HL-60 (cell line): ENCODE measurements around the gene DKK3.

Source experiments
- POLR2AphosphoS5 ChIP-seq: IDR thresholded peaks from 2 replicates; pipeline ENCODE4 v1.6.1; 2012; ENCODE audit warnings: low read depth
- TF ChIP-seq, protein P1 (sequence below): IDR thresholded peaks from one replicate; pipeline ENCODE4 v1.5.1; 2011; ENCODE audit warnings: low read length, control low read depth, inconsistent platforms; ENCODE audit not compliant: insufficient read depth
- TF ChIP-seq, protein P2 (sequence below): IDR thresholded peaks from 2 replicates; pipeline ENCODE4 v1.6.1; 2012; ENCODE audit warnings: low read depth; ENCODE audit not compliant: insufficient replicate concordance

GRCh38 chr11:12005061-12005460 is 3.4 kb downstream of the DKK3 start:
- TF ChIP-seq, protein P1, sequence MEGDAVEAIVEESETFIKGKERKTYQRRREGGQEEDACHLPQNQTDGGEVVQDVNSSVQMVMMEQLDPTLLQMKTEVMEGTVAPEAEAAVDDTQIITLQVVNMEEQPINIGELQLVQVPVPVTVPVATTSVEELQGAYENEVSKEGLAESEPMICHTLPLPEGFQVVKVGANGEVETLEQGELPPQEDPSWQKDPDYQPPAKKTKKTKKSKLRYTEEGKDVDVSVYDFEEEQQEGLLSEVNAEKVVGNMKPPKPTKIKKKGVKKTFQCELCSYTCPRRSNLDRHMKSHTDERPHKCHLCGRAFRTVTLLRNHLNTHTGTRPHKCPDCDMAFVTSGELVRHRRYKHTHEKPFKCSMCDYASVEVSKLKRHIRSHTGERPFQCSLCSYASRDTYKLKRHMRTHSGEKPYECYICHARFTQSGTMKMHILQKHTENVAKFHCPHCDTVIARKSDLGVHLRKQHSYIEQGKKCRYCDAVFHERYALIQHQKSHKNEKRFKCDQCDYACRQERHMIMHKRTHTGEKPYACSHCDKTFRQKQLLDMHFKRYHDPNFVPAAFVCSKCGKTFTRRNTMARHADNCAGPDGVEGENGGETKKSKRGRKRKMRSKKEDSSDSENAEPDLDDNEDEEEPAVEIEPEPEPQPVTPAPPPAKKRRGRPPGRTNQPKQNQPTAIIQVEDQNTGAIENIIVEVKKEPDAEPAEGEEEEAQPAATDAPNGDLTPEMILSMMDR, result no peak
- TF ChIP-seq POLR2AphosphoS5, result no peak
- TF ChIP-seq, protein P2, sequence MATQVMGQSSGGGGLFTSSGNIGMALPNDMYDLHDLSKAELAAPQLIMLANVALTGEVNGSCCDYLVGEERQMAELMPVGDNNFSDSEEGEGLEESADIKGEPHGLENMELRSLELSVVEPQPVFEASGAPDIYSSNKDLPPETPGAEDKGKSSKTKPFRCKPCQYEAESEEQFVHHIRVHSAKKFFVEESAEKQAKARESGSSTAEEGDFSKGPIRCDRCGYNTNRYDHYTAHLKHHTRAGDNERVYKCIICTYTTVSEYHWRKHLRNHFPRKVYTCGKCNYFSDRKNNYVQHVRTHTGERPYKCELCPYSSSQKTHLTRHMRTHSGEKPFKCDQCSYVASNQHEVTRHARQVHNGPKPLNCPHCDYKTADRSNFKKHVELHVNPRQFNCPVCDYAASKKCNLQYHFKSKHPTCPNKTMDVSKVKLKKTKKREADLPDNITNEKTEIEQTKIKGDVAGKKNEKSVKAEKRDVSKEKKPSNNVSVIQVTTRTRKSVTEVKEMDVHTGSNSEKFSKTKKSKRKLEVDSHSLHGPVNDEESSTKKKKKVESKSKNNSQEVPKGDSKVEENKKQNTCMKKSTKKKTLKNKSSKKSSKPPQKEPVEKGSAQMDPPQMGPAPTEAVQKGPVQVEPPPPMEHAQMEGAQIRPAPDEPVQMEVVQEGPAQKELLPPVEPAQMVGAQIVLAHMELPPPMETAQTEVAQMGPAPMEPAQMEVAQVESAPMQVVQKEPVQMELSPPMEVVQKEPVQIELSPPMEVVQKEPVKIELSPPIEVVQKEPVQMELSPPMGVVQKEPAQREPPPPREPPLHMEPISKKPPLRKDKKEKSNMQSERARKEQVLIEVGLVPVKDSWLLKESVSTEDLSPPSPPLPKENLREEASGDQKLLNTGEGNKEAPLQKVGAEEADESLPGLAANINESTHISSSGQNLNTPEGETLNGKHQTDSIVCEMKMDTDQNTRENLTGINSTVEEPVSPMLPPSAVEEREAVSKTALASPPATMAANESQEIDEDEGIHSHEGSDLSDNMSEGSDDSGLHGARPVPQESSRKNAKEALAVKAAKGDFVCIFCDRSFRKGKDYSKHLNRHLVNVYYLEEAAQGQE, result no peak
